HG02870 (cell line): ENCODE measurements around the gene AASDHPPT.

ENCODE experiments used
- ATAC-seq: cut with Tn5 transposase; IDR thresholded peaks from one replicate; pipeline ENCODE4 v1.9.1; 2021; ENCODE audit warnings: mild to moderate bottlenecking, moderate library complexity; ENCODE audit not compliant: unreplicated experiment

AASDHPPT gene

DNA sequence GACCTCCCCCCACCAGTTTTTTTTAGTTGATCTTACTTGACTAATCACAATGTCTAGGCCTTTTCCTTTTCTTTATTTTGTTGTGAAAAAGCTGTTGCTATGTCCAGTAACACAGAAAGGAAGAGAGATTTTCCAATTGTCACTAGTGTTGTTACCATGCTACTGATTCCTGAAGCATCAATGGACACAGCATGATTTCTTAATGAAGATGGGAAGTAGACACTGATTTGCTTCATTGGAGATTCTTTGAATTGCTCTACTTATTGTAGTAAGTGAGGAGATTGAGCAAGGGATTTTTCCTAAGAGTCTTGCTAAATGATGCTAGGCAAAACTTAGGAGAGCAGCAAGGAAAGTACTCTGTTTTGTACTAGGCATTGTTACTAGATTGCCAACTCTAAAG lies 4.6 kb downstream of the AASDHPPT start:
- ATAC-seq = no peak

GRCh38 chr11:106086135-106086534 lies 8.7 kb downstream of the AASDHPPT start:
- no peak for ATAC-seq

DNA sequence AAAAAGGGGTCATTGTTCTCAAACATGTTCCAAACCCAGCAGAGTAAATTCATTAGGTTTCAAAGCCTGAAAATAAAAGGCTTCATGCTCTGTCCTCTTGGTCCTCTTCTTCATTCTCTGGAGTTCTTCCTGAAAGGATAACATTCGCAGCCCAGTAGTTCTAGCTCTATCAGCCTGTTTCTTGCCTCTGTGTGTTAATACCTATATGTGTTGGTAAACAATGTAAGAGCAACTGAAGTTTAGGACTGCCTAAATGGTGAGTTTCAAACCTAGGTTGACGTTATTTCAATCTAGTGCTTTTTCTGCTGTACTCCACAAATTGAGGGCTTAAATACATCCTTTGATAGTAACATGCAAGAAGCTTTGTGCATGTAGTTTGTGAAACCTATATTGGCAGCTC lies 9.4 kb downstream of the AASDHPPT start:
- no peak for ATAC-seq

DNA sequence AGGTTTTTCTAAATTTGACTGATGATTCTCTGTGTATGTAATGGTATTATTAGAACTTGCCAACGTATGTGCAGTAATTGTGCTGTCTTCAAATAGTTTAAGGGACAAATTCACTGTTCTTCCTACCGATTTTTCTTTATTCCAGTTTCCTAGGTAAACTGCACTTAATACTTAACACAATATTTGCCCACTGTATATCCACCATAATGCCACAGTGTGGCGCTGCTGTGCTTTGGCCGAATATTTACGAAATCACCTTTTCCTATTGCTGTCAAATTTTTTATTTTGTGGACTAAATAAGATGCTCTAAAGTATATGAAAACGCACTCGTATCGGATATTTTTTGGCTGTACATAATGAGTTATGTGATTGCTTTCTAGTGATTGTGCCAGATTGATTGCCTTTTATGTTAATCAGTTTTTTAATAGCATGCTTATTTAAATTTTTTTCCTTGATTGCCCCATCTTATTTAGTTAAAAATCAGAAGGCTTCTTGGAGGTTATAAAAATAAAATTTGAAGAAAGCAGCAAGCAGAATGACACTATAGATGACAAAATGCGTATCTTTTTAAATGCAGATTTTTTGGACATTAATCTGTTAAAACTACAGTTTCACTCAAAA lies 10.5 kb downstream of the AASDHPPT start:
- no peak for ATAC-seq

DNA sequence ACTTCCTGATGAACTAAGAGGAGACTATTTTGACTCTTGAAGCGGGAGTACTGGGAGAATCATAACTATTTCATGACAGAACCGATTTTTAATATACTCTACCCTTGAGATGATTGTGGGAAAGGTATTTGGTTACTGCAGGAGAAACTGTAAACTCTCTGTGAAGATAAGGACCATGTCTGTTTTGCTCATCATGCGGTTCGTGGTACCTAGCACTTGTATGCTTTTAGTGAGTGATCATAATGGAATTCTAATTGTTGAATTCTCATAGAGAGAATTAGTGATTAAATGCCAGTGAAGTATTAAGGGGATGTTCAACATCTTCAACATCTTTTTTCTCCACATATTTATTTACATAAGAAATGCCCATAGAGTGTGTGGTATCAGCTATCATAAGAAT lies 11.4 kb downstream of the AASDHPPT start:
- no peak for ATAC-seq

DNA sequence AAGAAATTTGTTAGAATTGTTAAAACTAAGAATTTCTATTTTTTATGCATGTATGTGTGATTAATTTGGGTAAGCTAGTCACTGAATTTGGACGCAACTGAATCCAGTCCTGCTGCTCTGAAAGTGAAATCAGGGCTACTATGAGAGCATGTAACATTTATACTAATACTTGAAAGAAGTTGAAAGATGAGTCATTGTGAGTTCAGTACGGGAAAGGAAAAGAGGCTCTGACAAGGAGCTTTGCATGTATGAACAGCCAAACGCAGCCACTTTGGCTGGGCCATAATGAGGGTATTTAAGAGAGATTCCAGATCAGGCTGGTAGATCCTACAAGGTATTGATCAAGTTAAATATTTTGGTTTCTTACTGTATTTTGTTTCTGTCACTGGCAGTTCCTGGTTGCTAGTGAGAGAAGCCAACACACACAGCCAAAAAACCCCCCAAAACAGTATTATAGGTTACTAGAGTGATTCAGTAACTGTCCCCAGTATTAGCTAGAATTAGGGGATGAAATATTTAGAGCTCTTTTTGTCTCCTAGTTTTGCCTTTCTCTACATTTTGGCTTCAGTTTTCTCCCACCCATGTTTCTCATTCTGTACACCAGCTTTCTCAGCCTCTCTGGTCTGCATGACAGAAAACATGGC lies 14.1 kb downstream of the AASDHPPT start:
- ATAC-seq = peak; percentile 98

- peak; percentile 32 for ATAC-seq
Measured at GRCh38 chr11:106092446-106092845, 15.0 kb downstream of the AASDHPPT start.

- ATAC-seq = no peak
Measured at GRCh38 chr11:106098893-106099553, 21.6 kb downstream of the AASDHPPT start.

DNA sequence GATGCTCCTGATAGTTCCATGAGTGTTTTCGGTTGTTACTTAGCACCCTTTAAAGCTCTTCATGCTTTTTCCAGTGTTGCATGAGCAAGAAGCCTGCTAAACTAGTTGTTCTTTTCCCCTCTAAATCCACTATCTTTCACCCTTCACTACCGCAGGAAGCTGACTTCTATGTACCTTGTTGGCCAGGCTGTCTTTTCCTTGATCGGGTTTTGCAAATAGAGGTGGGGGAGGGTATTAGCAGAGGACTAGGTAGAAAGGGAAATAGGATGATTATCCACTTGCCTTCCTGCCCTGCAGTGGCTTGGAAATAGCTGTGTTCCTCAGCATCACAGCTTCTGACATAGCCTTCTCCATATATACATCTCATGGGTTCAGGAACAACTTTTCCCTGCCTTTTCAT lies 23.9 kb downstream of the AASDHPPT start:
- ATAC-seq = no peak

DNA sequence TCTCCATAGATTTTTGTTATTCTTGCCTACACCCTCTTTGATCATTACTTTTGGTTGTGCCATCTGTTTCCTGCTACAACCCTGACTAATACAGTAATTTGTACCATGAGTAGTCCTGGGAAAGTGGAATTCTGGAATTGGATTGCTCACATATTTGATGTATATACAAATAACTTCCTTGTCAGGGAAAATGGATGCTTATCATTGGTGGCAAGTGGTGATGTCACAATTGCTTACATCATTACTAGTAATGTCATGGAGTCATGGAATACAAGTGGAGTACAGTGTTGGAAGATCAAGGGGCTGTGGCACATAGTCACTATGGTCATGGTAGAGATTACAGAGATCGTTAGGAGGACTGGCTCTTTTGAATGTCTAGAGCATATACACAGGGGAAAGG lies 24.4 kb downstream of the AASDHPPT start:
- no peak for ATAC-seq

DNA sequence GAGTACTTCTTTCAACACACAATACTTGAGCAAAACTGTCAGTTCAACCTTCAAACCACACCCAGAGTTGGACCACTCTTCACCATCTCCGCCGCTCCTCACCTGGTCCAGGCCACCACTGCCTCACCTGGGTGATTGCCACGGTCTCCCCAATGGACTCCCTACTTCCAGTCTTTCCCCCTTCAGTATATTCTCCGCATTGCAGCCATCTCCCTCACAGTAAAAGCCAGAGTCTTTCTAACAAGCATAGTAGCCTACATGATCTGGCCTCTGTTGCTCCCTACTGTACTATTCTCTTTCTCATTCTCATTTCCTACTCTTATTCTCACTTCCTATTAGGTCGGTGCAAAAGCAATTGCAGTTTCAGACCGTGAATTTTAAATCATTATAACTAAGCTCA lies 28.5 kb downstream of the AASDHPPT start:
- peak; percentile 54 for ATAC-seq

DNA sequence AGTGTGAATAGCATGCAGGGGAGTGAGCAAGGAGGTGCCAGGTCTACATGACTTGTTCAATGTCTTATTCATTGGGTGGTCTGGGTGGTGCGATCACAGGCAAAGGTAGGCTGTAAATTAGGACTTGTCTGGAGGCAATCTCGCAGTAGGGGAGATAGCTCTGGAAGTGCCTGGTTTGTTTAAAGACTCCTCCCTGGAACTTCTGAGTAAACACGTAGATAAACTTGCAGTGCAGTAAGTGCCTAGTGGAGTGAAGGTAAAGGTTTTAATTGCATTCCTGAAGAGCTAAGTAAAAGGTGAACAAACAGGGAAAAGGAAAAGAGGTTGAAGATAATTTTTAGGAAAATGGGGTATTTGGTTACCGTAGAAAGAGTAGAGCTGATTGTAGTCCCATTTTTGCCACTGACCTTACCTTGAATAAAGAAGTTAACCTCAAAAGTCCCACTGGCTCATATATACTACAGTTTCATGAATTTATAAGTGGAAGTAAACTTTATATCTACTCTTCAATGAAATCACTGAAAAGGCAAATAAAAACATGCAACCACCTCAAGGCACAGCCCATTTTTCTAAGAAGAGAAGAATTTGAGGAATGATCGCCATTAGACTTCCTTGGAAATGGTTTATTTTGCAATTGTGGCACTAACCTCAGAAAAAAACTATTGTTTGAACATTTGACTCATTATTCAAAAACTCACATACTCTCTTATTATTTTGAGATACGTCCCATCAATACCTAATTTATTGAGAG lies 44.3 kb downstream of the AASDHPPT start:
- no peak for ATAC-seq

DNA sequence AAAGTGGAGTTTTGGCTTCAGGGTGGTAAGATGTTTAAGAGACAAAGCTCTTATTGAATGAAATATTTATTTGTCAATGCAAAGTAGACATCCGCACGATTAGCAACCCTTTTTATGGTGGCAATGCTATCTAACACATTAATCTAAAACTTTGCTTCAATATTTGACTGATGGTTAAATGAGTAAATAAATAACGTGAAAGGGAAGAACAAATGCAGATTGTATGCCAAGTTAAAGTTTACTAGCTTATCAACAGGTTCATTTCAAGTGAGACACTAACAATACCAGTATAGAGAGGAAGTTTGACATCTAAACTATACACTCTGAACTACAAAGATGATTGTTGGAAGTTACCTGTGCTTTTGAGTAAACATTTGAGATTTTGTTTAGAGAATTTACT lies 50.1 kb downstream of the AASDHPPT start:
- no peak for ATAC-seq

DNA sequence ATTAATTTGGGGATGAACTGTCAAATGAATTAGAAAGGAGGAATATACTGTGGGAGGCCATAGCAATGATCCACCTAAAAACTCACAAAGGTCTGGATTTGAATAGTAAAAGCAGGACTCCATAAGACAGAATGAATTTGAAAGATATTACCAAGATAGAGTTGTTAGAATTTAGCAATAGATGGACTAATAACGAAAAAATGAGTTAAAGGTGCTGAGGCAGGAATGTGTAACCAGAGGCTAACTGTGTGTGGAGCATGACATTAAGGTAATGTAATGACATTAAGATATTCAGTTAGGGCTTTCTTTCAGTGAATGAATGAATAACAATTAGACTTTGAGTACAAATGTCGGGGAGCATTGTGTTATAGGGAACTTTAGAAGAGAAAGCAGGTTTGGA lies 51.3 kb downstream of the AASDHPPT start:
- ATAC-seq = no peak

DNA sequence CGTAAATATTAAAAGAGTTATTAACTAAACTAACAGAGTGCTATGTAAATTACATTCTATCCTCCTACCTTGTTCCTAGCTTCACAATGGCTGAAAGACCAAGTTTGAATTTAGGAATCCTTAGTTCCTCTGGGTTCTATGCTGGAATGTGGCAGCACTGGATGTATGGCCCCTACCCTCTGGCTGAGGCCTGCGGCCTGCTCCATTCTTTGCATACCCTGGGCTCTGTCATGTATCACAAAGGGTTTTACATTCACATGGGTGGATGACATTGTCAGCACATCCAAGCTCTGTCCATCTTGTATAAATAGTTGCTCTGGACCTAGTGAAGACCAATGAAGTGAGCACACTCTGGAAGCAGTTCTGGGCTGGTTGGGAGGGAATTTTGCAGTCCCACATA lies 54.5 kb downstream of the AASDHPPT start:
- ATAC-seq = no peak

DNA sequence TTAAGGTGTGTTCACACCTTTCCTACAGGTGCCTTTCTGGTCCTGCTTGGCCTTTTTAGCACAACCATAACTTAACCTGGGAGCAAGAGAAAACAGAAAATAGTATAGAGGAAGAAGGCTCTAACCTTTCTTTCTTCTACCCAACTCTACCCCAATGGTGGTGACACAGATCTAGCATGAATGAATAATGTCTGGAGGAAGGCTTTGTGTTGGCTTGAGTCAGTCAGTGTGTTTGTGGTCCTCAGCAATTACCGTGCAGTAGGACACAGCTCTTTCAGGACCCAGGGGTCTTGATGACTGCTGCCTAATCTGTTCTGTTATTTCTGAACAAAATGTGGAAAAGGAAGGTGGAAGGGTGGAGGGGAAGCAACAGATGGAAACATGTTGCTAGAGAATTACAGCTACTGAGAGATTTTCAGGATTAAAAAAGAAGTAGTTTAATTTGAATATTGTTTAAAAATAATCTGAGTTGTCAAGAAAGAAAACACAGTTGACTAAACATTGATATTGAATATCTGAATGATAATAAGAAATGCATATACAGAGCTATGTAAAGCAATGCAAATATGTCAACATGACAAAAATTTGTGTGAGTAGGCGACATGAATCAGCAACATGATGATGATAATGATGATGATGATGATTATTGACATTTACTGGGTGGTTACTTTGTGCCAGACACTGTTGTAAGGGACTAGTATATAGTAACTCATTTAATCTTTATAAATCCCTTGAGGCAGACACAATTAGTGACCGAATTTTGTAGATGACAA lies 55.3 kb downstream of the AASDHPPT start:
- no peak for ATAC-seq

- no peak for ATAC-seq
Measured at GRCh38 chr11:106133529-106133928, 56.1 kb downstream of the AASDHPPT start.

DNA sequence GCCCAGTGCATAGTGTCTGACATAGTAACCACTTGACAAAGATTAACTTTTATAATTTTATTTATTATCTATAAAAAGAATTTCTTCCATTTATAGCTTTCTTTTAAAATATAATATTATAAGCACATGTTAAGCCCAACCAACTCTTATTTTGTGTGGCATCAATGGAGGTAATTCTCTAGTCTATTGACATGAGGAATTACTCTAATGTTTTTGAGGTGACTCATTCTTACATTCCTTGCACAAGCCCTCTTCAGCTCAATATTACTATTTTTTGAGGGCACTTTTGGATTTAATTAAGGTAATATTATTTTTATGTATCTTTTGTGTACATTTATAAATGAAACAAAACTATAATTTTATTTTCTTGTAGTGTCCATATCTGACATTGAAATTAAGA lies 59.6 kb downstream of the AASDHPPT start:
- ATAC-seq = no peak

- no peak for ATAC-seq
Measured at GRCh38 chr11:106137758-106138157, 60.3 kb downstream of the AASDHPPT start.
